ENCODE data around the gene FLCN.

DNA sequence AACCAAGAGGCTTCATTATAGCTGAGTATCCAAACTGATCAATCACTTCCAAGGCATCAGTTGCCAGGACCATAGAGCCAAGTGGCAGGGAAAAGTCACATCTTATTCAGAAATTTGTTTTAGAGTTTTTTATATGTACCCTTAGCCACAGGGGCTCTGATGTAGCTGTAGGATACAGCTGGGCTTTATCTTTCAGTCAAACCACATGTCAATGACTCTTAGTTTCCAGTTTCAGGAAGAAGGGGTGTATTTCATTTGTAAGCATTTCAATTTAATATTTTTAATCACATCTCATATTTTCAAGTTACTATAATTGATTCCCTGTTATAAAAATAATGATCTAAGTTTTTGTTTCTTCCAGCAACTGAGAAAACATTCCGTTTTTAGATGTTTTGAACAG is 2.9 kb upstream of the FLCN start:
- TF ChIP-seq POLR2A (IDR thresholded peaks at IDR 0.05): no peak
- TF ChIP-seq, protein P1, sequence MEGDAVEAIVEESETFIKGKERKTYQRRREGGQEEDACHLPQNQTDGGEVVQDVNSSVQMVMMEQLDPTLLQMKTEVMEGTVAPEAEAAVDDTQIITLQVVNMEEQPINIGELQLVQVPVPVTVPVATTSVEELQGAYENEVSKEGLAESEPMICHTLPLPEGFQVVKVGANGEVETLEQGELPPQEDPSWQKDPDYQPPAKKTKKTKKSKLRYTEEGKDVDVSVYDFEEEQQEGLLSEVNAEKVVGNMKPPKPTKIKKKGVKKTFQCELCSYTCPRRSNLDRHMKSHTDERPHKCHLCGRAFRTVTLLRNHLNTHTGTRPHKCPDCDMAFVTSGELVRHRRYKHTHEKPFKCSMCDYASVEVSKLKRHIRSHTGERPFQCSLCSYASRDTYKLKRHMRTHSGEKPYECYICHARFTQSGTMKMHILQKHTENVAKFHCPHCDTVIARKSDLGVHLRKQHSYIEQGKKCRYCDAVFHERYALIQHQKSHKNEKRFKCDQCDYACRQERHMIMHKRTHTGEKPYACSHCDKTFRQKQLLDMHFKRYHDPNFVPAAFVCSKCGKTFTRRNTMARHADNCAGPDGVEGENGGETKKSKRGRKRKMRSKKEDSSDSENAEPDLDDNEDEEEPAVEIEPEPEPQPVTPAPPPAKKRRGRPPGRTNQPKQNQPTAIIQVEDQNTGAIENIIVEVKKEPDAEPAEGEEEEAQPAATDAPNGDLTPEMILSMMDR (IDR thresholded peaks at IDR 0.05): no peak

All from uterus (tissue), 2 donors.